Ishikawa (cell line): ENCODE data around the gene HYOU1.

Experiments
- CEBPB ChIP-seq: IDR thresholded peaks from 2 replicates; pipeline ENCODE4 v1.6.1; 2012
- CREB1 ChIP-seq: IDR thresholded peaks from 2 replicates; pipeline ENCODE4 v1.6.1; 2012; ENCODE audit warnings: low read depth
- EGR1 ChIP-seq: IDR thresholded peaks from 2 replicates; pipeline ENCODE4 v1.6.1; 2012
- EP300 ChIP-seq: IDR thresholded peaks from 2 replicates; pipeline ENCODE4 v1.6.1; 2012; ENCODE audit warnings: borderline replicate concordance
- FOXM1 ChIP-seq: IDR thresholded peaks from 2 replicates; pipeline ENCODE4 v1.6.1; 2012; ENCODE audit warnings: low read depth, borderline replicate concordance
- NFIC ChIP-seq: IDR thresholded peaks from 2 replicates; pipeline ENCODE4 v1.6.1; 2012
- RAD21 ChIP-seq: IDR thresholded peaks from 2 replicates; pipeline ENCODE4 v1.6.1; 2012; ENCODE audit warnings: low read depth
- TAF1 ChIP-seq: IDR thresholded peaks from 2 replicates; pipeline ENCODE4 v1.6.1; 2012; ENCODE audit warnings: low read depth, mild to moderate bottlenecking
- TCF12 ChIP-seq: IDR thresholded peaks from 2 replicates; pipeline ENCODE4 v1.6.1; 2012; ENCODE audit warnings: low read depth
- TEAD4 ChIP-seq: IDR thresholded peaks from 2 replicates; pipeline ENCODE4 v1.6.1; 2012
- YY1 ChIP-seq: IDR thresholded peaks from 2 replicates; pipeline ENCODE4 v1.6.1; 2012; ENCODE audit warnings: low read depth
- ZBTB7A ChIP-seq: IDR thresholded peaks from 2 replicates; pipeline ENCODE4 v1.6.1; 2012; ENCODE audit warnings: low read depth
- TF ChIP-seq, protein P1 (sequence below): IDR thresholded peaks from 2 replicates; pipeline ENCODE4 v1.6.1; 2012
- TF ChIP-seq, protein P2 (sequence below): IDR thresholded peaks from 2 replicates; pipeline ENCODE4 v1.6.1; 2012; ENCODE audit warnings: low read depth, mild to moderate bottlenecking
- TF ChIP-seq, protein P3 (sequence below): IDR thresholded peaks from 2 replicates; pipeline ENCODE4 v1.6.1; 2012

The HYOU1 gene

DNA sequence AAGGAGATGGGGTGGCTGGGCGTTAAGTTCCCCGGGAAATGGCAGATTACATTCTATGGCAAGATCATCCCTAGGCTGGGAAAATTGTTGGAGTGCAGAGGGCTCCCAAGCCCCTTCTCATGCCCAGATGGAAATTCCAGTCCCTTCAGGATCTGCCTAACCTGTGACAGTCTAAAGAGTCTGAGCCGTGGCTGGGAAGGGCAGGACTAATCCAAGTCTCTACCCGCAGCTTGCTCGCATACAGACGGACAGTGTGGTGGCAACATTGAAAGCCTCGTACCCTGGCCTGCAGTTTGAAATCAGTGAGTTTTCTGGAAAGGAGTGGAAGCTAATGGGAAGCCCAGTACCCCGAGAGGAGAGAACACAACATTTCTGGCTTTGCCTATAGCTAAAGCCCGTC lies 31.4 kb upstream of the HYOU1 start:
- TF ChIP-seq TAF1, result no peak
- TF ChIP-seq CEBPB, result no peak
- TF ChIP-seq RAD21, result no peak
- no peak for TF ChIP-seq EGR1
- TF ChIP-seq, protein P1, sequence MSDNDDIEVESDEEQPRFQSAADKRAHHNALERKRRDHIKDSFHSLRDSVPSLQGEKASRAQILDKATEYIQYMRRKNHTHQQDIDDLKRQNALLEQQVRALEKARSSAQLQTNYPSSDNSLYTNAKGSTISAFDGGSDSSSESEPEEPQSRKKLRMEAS, result no peak
- TF ChIP-seq TCF12, result no peak
- no peak for TF ChIP-seq EP300
- TF ChIP-seq YY1, result no peak
- TF ChIP-seq, protein P2, sequence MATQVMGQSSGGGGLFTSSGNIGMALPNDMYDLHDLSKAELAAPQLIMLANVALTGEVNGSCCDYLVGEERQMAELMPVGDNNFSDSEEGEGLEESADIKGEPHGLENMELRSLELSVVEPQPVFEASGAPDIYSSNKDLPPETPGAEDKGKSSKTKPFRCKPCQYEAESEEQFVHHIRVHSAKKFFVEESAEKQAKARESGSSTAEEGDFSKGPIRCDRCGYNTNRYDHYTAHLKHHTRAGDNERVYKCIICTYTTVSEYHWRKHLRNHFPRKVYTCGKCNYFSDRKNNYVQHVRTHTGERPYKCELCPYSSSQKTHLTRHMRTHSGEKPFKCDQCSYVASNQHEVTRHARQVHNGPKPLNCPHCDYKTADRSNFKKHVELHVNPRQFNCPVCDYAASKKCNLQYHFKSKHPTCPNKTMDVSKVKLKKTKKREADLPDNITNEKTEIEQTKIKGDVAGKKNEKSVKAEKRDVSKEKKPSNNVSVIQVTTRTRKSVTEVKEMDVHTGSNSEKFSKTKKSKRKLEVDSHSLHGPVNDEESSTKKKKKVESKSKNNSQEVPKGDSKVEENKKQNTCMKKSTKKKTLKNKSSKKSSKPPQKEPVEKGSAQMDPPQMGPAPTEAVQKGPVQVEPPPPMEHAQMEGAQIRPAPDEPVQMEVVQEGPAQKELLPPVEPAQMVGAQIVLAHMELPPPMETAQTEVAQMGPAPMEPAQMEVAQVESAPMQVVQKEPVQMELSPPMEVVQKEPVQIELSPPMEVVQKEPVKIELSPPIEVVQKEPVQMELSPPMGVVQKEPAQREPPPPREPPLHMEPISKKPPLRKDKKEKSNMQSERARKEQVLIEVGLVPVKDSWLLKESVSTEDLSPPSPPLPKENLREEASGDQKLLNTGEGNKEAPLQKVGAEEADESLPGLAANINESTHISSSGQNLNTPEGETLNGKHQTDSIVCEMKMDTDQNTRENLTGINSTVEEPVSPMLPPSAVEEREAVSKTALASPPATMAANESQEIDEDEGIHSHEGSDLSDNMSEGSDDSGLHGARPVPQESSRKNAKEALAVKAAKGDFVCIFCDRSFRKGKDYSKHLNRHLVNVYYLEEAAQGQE, result no peak
- no peak for TF ChIP-seq NFIC
- TF ChIP-seq FOXM1, result no peak
- TF ChIP-seq, protein P3, sequence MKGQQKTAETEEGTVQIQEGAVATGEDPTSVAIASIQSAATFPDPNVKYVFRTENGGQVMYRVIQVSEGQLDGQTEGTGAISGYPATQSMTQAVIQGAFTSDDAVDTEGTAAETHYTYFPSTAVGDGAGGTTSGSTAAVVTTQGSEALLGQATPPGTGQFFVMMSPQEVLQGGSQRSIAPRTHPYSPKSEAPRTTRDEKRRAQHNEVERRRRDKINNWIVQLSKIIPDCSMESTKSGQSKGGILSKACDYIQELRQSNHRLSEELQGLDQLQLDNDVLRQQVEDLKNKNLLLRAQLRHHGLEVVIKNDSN, result no peak
- no peak for TF ChIP-seq ZBTB7A

DNA sequence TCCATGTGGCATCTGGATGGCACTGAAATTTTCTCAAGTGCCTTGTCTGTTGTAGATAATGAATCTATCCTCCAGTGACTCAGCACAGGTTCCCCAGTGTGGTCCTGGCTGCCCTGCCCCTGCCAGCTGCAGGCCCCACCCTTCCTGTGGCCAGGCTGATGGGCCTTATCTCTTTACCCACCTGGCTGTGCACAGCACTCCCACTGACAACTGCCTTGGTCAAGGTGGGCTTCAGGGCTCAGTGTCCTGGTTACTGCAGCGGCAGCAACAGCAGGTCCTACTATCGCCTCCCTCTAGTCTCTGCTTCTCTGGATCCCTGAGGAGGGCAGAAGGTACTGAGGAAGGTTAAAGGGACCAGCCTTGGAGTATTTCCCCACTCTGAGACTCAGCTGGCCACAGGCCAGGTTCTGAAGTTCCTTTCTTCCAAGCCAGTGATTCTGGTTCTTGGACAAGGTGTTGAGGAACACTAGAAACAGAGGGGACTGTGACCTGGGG lies 30.8 kb upstream of the HYOU1 start:
- TF ChIP-seq ZBTB7A (no peak), FOXM1 (no peak), EP300 (no peak), RAD21 (no peak), EGR1 (no peak), YY1 (no peak), TAF1 (no peak), CREB1 (no peak)
- TF ChIP-seq, protein P1, result no peak

DNA sequence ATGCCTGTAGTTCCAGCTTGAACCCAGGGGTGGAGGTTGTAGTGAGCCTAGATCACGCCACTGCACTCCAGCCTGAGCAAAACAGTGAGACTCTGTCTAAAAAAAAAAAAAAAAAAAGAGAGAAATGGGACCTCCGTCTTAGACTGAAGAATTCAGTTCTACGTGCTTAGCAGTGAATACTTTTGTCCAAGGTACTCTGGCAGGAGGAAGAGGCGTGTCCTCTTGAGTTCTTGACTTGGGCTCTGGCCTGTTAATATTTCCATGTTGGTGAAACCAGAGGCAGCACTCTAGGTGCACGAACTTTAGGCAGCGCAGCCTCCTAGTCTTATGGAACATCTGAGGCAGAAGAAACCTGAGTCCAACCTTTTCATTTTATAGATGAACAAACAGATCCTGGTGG lies 30.1 kb upstream of the HYOU1 start:
- TF ChIP-seq TCF12 (no peak), RAD21 (no peak), TEAD4 (no peak), NFIC (no peak), FOXM1 (no peak), EP300 (no peak), EGR1 (no peak), TAF1 (no peak), YY1 (no peak), ZBTB7A (no peak), CREB1 (no peak), CEBPB (no peak)
- TF ChIP-seq, protein P3, result no peak
- TF ChIP-seq, protein P2, result no peak
- TF ChIP-seq, protein P1, result no peak

DNA sequence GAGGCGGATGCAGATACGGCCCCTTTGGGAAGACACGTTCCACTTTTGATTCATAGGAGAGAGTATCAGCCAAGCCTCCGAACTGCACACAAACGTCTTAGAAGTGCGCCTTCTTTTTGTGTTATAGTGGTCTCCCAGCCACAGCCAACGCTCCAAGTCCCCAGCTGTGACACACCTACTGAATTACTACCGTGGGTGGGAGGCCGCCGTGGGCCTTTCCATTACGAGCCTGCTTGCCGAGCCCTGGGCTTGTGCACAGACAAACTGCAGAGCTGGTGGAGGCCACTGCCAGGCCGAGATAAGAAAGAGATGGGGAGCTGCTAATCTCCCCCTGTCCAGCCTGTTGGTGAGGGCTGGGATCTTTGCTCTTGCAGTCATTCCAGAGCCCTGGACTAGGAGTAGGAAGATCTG lies 28.4 kb upstream of the HYOU1 start:
- TF ChIP-seq EP300 (no peak), EGR1 (no peak), YY1 (no peak), FOXM1 (no peak), TEAD4 (no peak), ZBTB7A (no peak)
- TF ChIP-seq, protein P1, result no peak

DNA sequence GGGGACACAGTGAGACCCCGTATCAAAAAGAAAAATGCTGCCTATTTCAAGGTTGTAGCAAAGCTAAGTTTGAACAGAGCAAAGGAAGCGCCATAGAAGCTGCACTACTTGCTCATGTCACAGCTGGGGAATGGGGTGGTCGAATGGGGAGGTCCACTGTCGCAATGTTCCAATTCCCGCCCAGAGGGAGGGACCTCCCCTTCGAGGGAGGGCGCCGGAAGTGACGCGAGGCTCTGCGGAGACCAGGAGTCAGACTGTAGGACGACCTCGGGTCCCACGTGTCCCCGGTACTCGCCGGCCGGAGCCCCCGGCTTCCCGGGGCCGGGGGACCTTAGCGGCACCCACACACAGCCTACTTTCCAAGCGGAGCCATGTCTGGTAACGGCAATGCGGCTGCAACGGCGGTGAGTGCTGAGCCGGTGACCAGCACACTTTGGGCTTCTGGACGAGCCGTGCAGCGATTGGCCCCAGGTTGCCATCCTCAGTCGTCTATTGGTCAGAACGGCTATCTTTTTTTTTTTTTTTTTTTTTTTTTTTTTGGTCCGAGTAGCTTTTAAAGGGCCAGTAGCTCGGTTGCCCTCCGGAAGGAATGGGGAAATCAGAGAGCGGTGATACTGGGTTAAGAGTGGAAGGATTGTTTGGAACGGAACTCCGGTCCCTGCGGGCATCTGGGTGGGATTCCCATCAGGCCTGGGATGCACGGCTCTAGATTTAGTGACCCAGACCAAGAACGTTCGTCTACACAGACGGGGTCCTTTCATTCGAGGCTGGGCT lies 27.8 kb upstream of the HYOU1 start, which contains the start of gene HMBS:
Gene HMBS (plus strand): TSS at position 219 of the 774 bp plus-strand sequence. CDS start 153 bp downstream, at position 372.
- TF ChIP-seq CEBPB, result peak; percentile 90
- TF ChIP-seq, protein P1, result peak; percentile 92
- peak; percentile 64; the same call in 1 of the 2 replicates for TF ChIP-seq TCF12
- no peak for TF ChIP-seq EGR1
- TF ChIP-seq TAF1, result peak; percentile 74
- TF ChIP-seq RAD21, result no peak
- TF ChIP-seq, protein P3, result peak; percentile 70
- 0 out of 2 replicates have a peak, but pooled peaks have one; percentile 36 for TF ChIP-seq TEAD4
- TF ChIP-seq NFIC, result no peak
- TF ChIP-seq ZBTB7A, result no peak
- no peak for TF ChIP-seq EP300
- peak; percentile 82 for TF ChIP-seq CREB1
- TF ChIP-seq YY1, result no peak; the same call in 1 of the 2 replicates
- TF ChIP-seq, protein P2, result no peak
- TF ChIP-seq FOXM1, result no peak
